Fibroblast of the aortic adventitia (primary cell): ENCODE results near the gene ST3GAL6. TPM values are rescaled to one million over a fixed set of nuclear protein-coding genes. Genes with fewer than 3 reads are reported as not detected.

Experiments used
- DNase-seq: peaks from one replicate; pipeline ENCODE4 v3.0.0-alpha.2; 2010; ENCODE audit warnings: low read depth
- H3K4me3 ChIP-seq: 2 replicates; pipeline ENCODE4 v1.5.1; 2011; ENCODE audit warnings: low read depth, mild to moderate bottlenecking, control low read depth, low read length, moderate library complexity
- total RNA-seq: library from RNA; depleted of rRNA; stranded (reverse); fragments of >200 nt; gene quantifications from 2 replicates; pipeline ENCODE4 v1.2.3, GENCODE V29; 2012; ENCODE audit warnings: low replicate concordance
- TF ChIP-seq, protein P1 (sequence below): IDR thresholded peaks from 2 replicates; pipeline ENCODE4 v1.5.1; 2011; ENCODE audit warnings: mild to moderate bottlenecking, low read length, control low read depth, inconsistent platforms; ENCODE audit not compliant: insufficient read depth

Gene ST3GAL6
- total RNA-seq, 1 donor: 2.3 TPM

DNA sequence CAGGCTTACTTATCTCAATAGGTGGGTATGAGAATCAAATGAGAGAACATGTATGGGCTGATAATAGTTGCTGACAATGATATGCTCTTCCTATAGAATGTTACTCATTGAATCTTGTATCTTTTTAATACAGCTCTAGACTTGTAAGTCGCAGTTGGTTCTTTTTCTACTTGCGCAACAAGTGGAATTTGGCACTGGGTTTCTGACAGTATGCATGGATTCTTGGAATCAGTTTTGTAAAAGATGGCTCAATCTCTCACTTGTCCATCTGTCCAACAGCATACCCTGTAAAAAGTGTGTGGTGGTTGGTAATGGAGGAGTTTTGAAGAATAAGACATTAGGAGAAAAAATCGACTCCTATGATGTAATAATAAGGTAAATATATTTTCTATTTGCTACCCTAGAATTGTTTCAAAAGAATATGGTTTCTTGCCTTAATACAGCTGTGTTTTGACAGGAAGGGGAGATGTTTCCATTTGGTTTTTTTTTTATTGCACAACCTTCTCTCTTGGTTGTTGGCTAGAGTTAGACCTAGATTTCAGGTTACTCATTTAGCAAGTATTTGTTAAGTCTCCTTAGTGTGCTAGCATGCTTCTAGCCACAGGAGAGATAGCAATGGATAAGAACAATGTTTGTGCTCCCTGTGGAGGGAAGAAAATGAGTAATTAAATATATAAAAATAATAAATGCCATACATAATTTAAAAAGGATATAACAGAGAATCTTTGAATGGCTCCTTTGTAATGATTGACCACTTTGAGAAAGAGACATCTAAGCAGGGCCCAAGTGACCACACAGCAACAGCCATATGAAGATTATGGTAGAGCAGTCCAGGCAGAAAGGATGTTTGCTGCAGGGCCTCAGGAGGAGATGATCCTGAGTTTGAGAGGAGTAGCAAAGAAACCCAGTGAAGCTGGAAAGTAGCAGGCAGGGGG, 21.8 kb downstream of the ST3GAL6 start:
- TF ChIP-seq, protein P1, sequence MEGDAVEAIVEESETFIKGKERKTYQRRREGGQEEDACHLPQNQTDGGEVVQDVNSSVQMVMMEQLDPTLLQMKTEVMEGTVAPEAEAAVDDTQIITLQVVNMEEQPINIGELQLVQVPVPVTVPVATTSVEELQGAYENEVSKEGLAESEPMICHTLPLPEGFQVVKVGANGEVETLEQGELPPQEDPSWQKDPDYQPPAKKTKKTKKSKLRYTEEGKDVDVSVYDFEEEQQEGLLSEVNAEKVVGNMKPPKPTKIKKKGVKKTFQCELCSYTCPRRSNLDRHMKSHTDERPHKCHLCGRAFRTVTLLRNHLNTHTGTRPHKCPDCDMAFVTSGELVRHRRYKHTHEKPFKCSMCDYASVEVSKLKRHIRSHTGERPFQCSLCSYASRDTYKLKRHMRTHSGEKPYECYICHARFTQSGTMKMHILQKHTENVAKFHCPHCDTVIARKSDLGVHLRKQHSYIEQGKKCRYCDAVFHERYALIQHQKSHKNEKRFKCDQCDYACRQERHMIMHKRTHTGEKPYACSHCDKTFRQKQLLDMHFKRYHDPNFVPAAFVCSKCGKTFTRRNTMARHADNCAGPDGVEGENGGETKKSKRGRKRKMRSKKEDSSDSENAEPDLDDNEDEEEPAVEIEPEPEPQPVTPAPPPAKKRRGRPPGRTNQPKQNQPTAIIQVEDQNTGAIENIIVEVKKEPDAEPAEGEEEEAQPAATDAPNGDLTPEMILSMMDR: no peak
- H3K4me3 ChIP-seq: no peak overlapping the region
- DNase-seq: peak; percentile 96

DNA sequence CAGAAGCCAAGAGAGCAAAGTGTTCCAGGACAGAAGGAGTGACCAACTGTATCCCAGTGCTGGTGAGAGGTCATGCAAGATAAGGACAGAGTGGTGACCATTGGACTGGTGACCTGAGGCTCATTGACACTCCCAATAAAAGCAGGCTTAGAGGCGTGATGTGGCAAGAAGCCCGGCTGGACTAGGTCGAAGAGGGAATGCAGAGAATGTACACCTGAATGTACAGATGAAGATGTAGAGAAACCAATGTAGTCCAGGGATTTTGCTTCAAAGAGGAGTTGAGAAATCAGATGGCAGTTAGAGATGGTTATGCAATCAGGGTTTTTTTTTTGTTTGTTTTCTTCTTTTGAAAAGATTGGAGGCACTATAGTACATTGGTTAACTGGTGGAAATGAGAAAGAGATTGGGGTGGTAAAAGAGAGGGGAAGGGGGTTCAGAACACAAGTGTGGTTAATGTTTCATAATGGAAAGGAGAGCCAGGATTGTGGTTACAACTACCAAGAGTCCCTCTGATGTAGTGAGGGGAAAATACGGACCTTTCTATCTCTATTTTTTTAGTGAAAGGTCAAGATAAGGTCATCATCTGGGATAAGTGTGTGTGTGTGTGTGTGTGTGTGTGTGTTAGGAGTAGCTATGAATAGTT, 23.3 kb downstream of the ST3GAL6 start:
- H3K4me3 ChIP-seq: no peak overlapping the region
- TF ChIP-seq, protein P1: no peak
- peak; percentile 54 for DNase-seq

DNA sequence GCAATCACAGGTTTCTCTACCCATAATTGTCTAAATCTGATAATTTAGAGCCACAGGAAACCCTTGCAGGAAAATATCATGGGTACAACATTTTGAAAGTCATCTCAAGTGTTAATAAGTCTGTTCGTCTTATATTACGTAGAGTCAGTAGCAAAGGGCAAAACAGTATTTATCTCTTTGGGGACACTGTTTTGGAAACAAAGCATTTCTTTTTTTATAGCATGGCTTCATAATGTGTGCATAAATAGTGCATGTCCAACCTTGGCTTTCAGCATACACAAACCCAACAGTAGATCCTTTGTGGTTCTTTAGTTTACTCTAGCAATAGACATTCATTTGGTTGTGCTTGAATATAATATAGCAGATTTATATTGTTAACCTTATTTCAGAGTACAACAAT, 24.0 kb downstream of the ST3GAL6 start:
- TF ChIP-seq, protein P1: no peak
- no peak for DNase-seq
- H3K4me3 ChIP-seq: no peak overlapping the region

DNA sequence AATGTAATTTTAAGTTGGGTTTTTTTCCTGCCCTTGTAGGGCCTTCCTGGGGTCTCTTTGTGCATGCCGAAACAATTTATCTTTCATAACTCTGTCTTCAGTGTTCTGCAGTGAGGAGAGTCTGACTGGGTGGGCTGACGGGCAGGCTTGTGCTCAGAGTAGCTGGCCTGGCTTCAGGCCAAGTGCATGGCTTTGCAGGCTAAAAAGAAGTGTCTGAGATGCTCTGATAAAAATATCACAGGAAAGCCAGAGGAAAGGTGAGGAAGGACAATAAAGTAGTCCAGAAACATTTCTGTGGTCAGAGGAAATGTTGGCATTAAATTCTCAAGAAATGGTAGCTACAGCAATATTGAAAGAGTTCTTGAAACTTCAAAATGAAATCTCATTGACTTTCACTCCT, 25.5 kb downstream of the ST3GAL6 start:
- DNase-seq: no peak
- H3K4me3 ChIP-seq: no peak overlapping the region
- TF ChIP-seq, protein P1: no peak

DNA sequence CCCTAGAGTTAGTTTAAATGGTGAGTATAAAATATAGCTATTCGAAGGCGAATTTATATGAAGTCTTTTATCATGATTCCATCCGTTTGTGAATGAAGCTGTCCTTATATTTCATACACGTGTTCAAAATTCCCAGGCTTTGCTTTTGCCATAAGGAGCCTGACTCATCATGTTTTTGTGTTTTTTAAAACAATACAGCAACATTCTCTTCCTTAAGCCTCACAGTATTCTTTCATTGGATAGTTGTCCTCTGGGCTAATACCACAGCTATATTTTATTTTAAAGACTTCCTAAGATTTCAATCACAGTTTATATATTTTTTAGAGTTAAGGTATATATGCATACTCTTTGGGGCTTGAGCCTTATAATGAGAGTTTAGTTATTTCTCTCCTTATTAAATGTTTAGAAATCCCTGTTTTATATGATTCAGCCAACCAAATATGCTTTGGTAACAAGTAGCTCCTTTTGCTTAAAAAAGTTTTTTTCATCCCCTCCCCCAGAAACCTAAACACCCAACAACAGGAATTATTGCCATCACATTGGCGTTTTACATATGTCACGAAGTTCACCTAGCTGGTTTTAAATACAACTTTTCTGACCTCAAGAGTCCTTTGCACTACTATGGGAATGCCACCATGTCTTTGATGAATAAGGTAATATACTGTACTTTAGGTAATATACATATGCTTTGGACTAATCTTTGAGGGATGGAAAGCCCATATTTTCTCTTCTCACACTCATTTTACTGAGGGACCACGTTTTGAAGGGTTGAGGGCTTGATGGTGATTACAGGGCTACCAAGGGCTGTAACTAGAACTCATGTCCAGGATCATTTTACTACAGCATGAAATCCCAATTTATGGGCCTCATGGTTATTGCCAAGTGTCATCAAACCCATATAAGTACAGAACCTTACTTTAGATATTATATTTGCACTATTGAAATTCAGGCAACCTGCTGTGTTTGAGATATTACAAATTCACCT, 28.5 kb downstream of the ST3GAL6 start:
- TF ChIP-seq, protein P1: no peak
- H3K4me3 ChIP-seq: no peak overlapping the region

DNA sequence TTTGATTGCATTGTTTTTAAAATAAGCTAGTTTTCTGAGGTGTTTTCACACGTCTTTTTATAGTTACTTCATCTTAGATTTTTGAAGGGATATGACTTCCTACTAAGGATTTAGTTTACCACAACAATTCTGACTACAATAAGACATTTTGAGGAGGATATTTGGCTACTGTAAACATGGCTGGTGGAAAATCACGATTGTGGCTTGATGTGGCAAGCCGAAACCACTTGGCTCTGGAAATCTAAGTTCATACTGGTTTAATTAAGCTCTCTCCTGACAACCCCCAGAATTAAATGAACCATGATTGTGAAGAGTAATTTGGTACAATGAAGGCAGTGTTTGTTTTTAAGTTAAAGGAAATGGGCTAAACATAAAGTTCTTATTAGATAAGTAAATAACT, 30.8 kb downstream of the ST3GAL6 start:
- no peak for DNase-seq
- TF ChIP-seq, protein P1: no peak

More for the DNA sequence above, 28.5 kb downstream of the ST3GAL6 start:
- DNase-seq: peak; percentile 42

More for the DNA sequence above, 30.8 kb downstream of the ST3GAL6 start:
- H3K4me3 ChIP-seq: no peak overlapping the region
